ENCODE data around the gene NARF. TPM values are rescaled to one million over a fixed set of nuclear protein-coding genes. Genes with fewer than 3 reads are reported as not detected.

Gene NARF
- total RNA-seq, 1 experiment from 2014 or later: 96.7 TPM

GRCh38 chr17:82490512-82491195, 32.1 kb downstream of the NARF start:
- Mint-ChIP-seq H3K4me1 (peaks cover 7% of the 10 kb centered on the region), H3K9me3 (no peaks in the 10 kb centered on the region), H3K27me3 (ENCODE audit: low read depth) (peaks cover 7% of the 10 kb centered on the region; the same call in 1 of the 2 replicates), H3K27ac (peak overlapping the region; percentile 6; the same call in 1 of the 2 replicates), H3K4me3 (no peak overlapping the region), H3K36me3 (peaks cover 22% of the 10 kb centered on the region)
- no peak for TF ChIP-seq TCF7 (CRISPR knock-in tag; IDR thresholded peaks at IDR 0.05; ENCODE audit: low read depth)
- no peak for TF ChIP-seq NR3C1 (CRISPR knock-in tag; conservative IDR thresholded peaks at IDR 0.05; ENCODE audit: low read depth)
- TF ChIP-seq ZNF219 (CRISPR knock-in tag; IDR thresholded peaks at IDR 0.05; ENCODE audit: borderline replicate concordance): no peak
- no peak for TF ChIP-seq ZNF512 (CRISPR knock-in tag; IDR thresholded peaks at IDR 0.05; ENCODE audit: borderline replicate concordance)
- TF ChIP-seq ELF4 (CRISPR knock-in tag; IDR thresholded peaks at IDR 0.05; ENCODE audit: low read depth): no peak
- TF ChIP-seq NR1H2 (CRISPR knock-in tag; IDR thresholded peaks at IDR 0.05): no peak
- no peak for TF ChIP-seq NFYB (CRISPR knock-in tag; conservative IDR thresholded peaks at IDR 0.05; ENCODE audit: low read depth)
- no peak for TF ChIP-seq ZNF232 (CRISPR knock-in tag; IDR thresholded peaks at IDR 0.05)
- no peak for TF ChIP-seq JUN (CRISPR knock-in tag; IDR thresholded peaks at IDR 0.05)
- TF ChIP-seq MYBL2 (CRISPR knock-in tag; IDR thresholded peaks at IDR 0.05): no peak
- TF ChIP-seq AFF4 (CRISPR knock-in tag; IDR thresholded peaks at IDR 0.05; ENCODE audit: borderline replicate concordance): no peak
- TF ChIP-seq ZNF396 (CRISPR knock-in tag; IDR thresholded peaks at IDR 0.05; ENCODE audit: borderline replicate concordance): no peak
- DNase-seq (ENCODE audit: low spot score) (no peak), ATAC-seq (no peak)
- ChIA-PET POLR2A (no interaction called here), CTCF (no interaction called here)

- Mint-ChIP-seq H3K27me3 (ENCODE audit: low read depth) (peaks cover 10% of the 10 kb centered on the region), H3K27ac (peak overlapping the region; percentile 68; the same call in 1 of the 2 replicates), H3K9me3 (no peaks in the 10 kb centered on the region), H3K4me1 (peaks cover 12% of the 10 kb centered on the region), H3K4me3 (no peak overlapping the region), H3K36me3 (peaks cover 17% of the 10 kb centered on the region)
- DNase-seq (ENCODE audit: low spot score) (no peak), ATAC-seq (no peak)
- POLR2A ChIA-PET: no interaction called here
- CTCF ChIA-PET: no interaction called here
- TF ChIP-seq CREM (CRISPR knock-in tag; IDR thresholded peaks at IDR 0.05): no peak
- TF ChIP-seq IRF1 (CRISPR knock-in tag; IDR thresholded peaks at IDR 0.05): no peak
- no peak for TF ChIP-seq STAT6 (CRISPR knock-in tag; conservative IDR thresholded peaks at IDR 0.05; ENCODE audit: low read depth)
- no peak for TF ChIP-seq RORB (CRISPR knock-in tag; IDR thresholded peaks at IDR 0.05)
- TF ChIP-seq ZNF425 (CRISPR knock-in tag; conservative IDR thresholded peaks at IDR 0.05): no peak
- TF ChIP-seq GABPB1 (CRISPR knock-in tag; IDR thresholded peaks at IDR 0.05): no peak
- no peak for TF ChIP-seq ZNF532 (CRISPR knock-in tag; IDR thresholded peaks at IDR 0.05; ENCODE audit: borderline replicate concordance)
- no peak for TF ChIP-seq FOXK1 (CRISPR knock-in tag; IDR thresholded peaks at IDR 0.05)
Observed at GRCh38 chr17:82491196-82491530, 32.6 kb downstream of the NARF start.

All from WTC11 (cell line).